Gastroesophageal sphincter (tissue), 3 donors: ENCODE results near the gene FHIT.

Experiments
- EP300 ChIP-seq: sonication (generic); formaldehyde crosslinking; IDR thresholded peaks from one replicate; pipeline ENCODE4 v1.6.1; 2017; ENCODE audit warnings: antibody characterized with exemption, mild to moderate bottlenecking
- POLR2A ChIP-seq, 2 donors: fragments of 450-650 bp; IDR thresholded peaks; one replicate each; pipeline ENCODE4 v1.6.1; 2017; ENCODE audit warnings: antibody characterized with exemption in 2 of 2, mild to moderate bottlenecking in 2 of 2, moderate library complexity in 1 of 2
- POLR2AphosphoS5 ChIP-seq: sonication (generic); formaldehyde crosslinking; IDR thresholded peaks from one replicate; pipeline ENCODE4 v1.6.1; 2017; ENCODE audit warnings: antibody characterized with exemption
- TF ChIP-seq, protein P1 (sequence below), 4 experiments: fragments of 200-600 bp in 2 of 4; fragments of 450-650 bp in 2 of 4; sonication (generic) in 1 of 4; IDR thresholded peaks; one replicate each; pipeline ENCODE4 v1.5.1; 2017 to 2019; ENCODE audit warnings: antibody characterized with exemption in 4 of 4, mild to moderate bottlenecking in 2 of 4, moderate library complexity in 2 of 4

DNA sequence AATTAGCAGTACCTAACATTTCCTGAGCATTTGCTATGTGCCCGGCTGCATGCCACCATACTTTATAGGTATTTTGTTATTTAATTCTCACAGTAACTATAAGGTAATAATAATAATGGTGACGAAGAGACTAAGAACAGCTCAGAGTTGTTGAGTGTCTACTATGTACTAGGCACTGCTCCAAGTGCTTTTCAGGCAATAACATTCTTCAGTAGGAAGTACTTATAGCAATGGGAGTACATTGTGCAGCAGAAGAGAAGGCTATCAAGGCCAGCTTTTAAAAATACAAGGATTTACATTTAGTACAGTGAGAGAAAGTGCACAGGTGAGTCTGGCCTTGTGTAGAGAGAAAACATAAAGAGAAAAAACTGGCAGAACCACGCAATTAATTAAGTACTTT is 647.4 kb downstream of the FHIT start:
- TF ChIP-seq POLR2AphosphoS5 (no peak), EP300 (no peak), POLR2A (IDR thresholded peaks at IDR 0.05) (no peak)
- TF ChIP-seq, protein P1, sequence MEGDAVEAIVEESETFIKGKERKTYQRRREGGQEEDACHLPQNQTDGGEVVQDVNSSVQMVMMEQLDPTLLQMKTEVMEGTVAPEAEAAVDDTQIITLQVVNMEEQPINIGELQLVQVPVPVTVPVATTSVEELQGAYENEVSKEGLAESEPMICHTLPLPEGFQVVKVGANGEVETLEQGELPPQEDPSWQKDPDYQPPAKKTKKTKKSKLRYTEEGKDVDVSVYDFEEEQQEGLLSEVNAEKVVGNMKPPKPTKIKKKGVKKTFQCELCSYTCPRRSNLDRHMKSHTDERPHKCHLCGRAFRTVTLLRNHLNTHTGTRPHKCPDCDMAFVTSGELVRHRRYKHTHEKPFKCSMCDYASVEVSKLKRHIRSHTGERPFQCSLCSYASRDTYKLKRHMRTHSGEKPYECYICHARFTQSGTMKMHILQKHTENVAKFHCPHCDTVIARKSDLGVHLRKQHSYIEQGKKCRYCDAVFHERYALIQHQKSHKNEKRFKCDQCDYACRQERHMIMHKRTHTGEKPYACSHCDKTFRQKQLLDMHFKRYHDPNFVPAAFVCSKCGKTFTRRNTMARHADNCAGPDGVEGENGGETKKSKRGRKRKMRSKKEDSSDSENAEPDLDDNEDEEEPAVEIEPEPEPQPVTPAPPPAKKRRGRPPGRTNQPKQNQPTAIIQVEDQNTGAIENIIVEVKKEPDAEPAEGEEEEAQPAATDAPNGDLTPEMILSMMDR (IDR thresholded peaks at IDR 0.05), result no peak
